ENCODE measurements around the gene WNT11. TPM values are rescaled to one million over a fixed set of nuclear protein-coding genes. Genes with fewer than 3 reads are reported as not detected.

Gene WNT11
- total RNA-seq, 5 donors from 2014 or later (not counting 1 experiment from before 2014, with no cell fraction given) = 0.47 to 1.3 (median 0.89) TPM; not detected in 1

- Mint-ChIP-seq H3K27me3 (peaks cover 5 to 22% of the 10 kb centered on the region in 2 donors), H3K27ac (no peak overlapping the region), H3K4me3 (peak overlapping the region; percentile 63 to 81 (median 67)), H3K36me3 (no peaks in the 10 kb centered on the region), H3K4me1 (peaks cover 10 to 20% (median 12%) of the 10 kb centered on the region in 3 donors), H3K9me3 (no peaks in the 10 kb centered on the region)
- POLR2A ChIA-PET = no interaction called here
- no peaks in the 10 kb centered on the region for H3K9me3 ChIP-seq
- CTCF ChIA-PET = interaction anchor here in 1 of 2 donors (0.6 kb wide), 1 partner anchor 101 kb away, joined by 3 read pairs; no protein-coding TSS in a partner anchor
- WGBS (ENCODE audit: insufficient coverage) = 28% methylated on average over 31 of the region's 35 CpGs
- H3K4me3 ChIP-seq (ENCODE audit: control insufficient read depth in 1 of 2, extremely low read depth in 1 of 2, low read length in 1 of 2) = peak overlapping the region; percentile 6 to 58
- peaks cover 3 to 65% of the 10 kb centered on the region in 2 experiments for H3K27me3 ChIP-seq (replicated peaks in 1 of 2; ENCODE audit: control insufficient read depth in 2 of 2, extremely low read depth in 1 of 2, insufficient read depth in 2 of 2, low read length in 1 of 2)
- H3K36me3 ChIP-seq (ENCODE audit: control insufficient read depth in 2 of 2, extremely low read depth in 1 of 2, insufficient read depth in 1 of 2, low read length in 1 of 2) = no peaks in the 10 kb centered on the region
- no peak overlapping the region for H3K27ac ChIP-seq (ENCODE audit: low read length)
- peak in 4 of 35 experiments; percentile 23 to 35 (median 27) for DNase-seq
- ATAC-seq (replicated peaks in 1 of 4) = peak in 2 of 4 experiments; percentile 1 to 13
- peaks cover 7 to 43% of the 10 kb centered on the region in 2 experiments for H3K4me1 ChIP-seq (ENCODE audit: control insufficient read depth in 1 of 2, extremely low read depth in 1 of 2, insufficient read depth in 2 of 2, low read length in 2 of 2)
These were observed 4.9 kb upstream of the WNT11 start for GRCh38 chr11:76210931-76211851.

GRCh38 chr11:76209973-76210930 is 4.0 kb upstream of the WNT11 start:
- Mint-ChIP-seq H3K9me3 (no peaks in the 10 kb centered on the region), H3K36me3 (no peaks in the 10 kb centered on the region), H3K27me3 (peaks cover 12 to 31% of the 10 kb centered on the region in 2 donors), H3K4me1 (peaks cover 17 to 26% (median 19%) of the 10 kb centered on the region in 3 donors), H3K27ac (no peak overlapping the region), H3K4me3 (peak overlapping the region; percentile 55 to 81 (median 65))
- Histone ChIP-seq H3K4me1 (ENCODE audit: control insufficient read depth in 1 of 2, extremely low read depth in 1 of 2, insufficient read depth in 2 of 2, low read length in 2 of 2) (peaks cover 7 to 51% of the 10 kb centered on the region in 2 experiments), H3K4me3 (ENCODE audit: control insufficient read depth in 1 of 2, extremely low read depth in 1 of 2, low read length in 1 of 2) (peak overlapping the region; percentile 58 to 63), H3K36me3 (ENCODE audit: control insufficient read depth in 2 of 2, extremely low read depth in 1 of 2, insufficient read depth in 1 of 2, low read length in 1 of 2) (no peaks in the 10 kb centered on the region), H3K27ac (ENCODE audit: low read length) (no peak overlapping the region), H3K27me3 (replicated peaks in 1 of 2; ENCODE audit: control insufficient read depth in 2 of 2, extremely low read depth in 1 of 2, insufficient read depth in 2 of 2, low read length in 1 of 2) (peaks cover 3 to 74% of the 10 kb centered on the region in 2 experiments), H3K9me3 (no peaks in the 10 kb centered on the region)
- ChIA-PET CTCF (interaction anchor here in 1 of 2 donors (0.6 to 0.8 kb wide), 2 partner anchors 24 to 102 kb away, joined by 3 read pairs; no protein-coding TSS in a partner anchor), POLR2A (interaction anchor here in 1 of 2 donors (1.6 kb wide), 1 partner anchor 24 kb away, joined by 4 read pairs; no protein-coding TSS in a partner anchor)
- ATAC-seq (replicated peaks in 1 of 4) (peak in 3 of 4 experiments; percentile 14 to 40 (median 30)), DNase-seq (peak in 10 of 35 experiments; percentile 25 to 58 (median 38))
- under 1% methylated on average over 92 of the region's 111 CpGs for WGBS (ENCODE audit: insufficient coverage)

- Mint-ChIP-seq H3K9me3 (no peaks in the 10 kb centered on the region), H3K27ac (no peak overlapping the region), H3K27me3 (peaks cover 20 to 39% of the 10 kb centered on the region in 2 donors), H3K4me1 (peaks cover 17 to 26% (median 19%) of the 10 kb centered on the region in 3 donors), H3K4me3 (peak overlapping the region; percentile 51 to 81 (median 65)), H3K36me3 (no peaks in the 10 kb centered on the region)
- CTCF ChIA-PET = interaction anchor here (0.6 to 2.9 kb wide), 9 partner anchors 12 to 398 kb away, joined by 3 to 22 read pairs (median 5); no protein-coding TSS in a partner anchor
- Histone ChIP-seq H3K4me1 (ENCODE audit: control insufficient read depth in 1 of 2, extremely low read depth in 1 of 2, insufficient read depth in 2 of 2, low read length in 2 of 2) (peaks cover 7 to 51% of the 10 kb centered on the region in 2 experiments), H3K27me3 (replicated peaks in 1 of 2; ENCODE audit: control insufficient read depth in 2 of 2, extremely low read depth in 1 of 2, insufficient read depth in 2 of 2, low read length in 1 of 2) (peaks cover 3 to 82% of the 10 kb centered on the region in 2 experiments), H3K27ac (ENCODE audit: low read length) (no peak overlapping the region), H3K9me3 (no peaks in the 10 kb centered on the region), H3K4me3 (ENCODE audit: control insufficient read depth in 1 of 2, extremely low read depth in 1 of 2, low read length in 1 of 2) (peak overlapping the region; percentile 63 to 82), H3K36me3 (ENCODE audit: control insufficient read depth in 2 of 2, extremely low read depth in 1 of 2, insufficient read depth in 1 of 2, low read length in 1 of 2) (no peaks in the 10 kb centered on the region)
- DNase-seq = peak in 5 of 35 experiments; percentile 19 to 35 (median 24)
- peak in 2 of 4 experiments; percentile 2 to 11 for ATAC-seq (replicated peaks in 1 of 4)
- 1% methylated on average over 44 of the region's 61 CpGs for WGBS (ENCODE audit: insufficient coverage)
- POLR2A ChIA-PET = interaction anchor here (0.5 to 1.6 kb wide), 2 partner anchors 25 kb away, joined by 3 to 4 read pairs; no protein-coding TSS in a partner anchor
These were observed 3.2 kb upstream of the WNT11 start for GRCh38 chr11:76209375-76209972.

- ChIA-PET CTCF (interaction anchor here (0.6 to 2.9 kb wide), 16 partner anchors 8 to 397 kb away, joined by 3 to 26 read pairs (median 4); no protein-coding TSS in a partner anchor), POLR2A (interaction anchor here (0.5 to 1.6 kb wide), 3 partner anchors 26 kb away, joined by 3 to 4 read pairs (median 3); no protein-coding TSS in a partner anchor)
- Mint-ChIP-seq H3K4me3 (peak overlapping the region; percentile 76 to 82 (median 81)), H3K4me1 (peaks cover 17 to 26% (median 19%) of the 10 kb centered on the region in 3 donors), H3K9me3 (no peaks in the 10 kb centered on the region), H3K27ac (no peak overlapping the region), H3K36me3 (no peaks in the 10 kb centered on the region), H3K27me3 (peaks cover 28 to 47% of the 10 kb centered on the region in 2 donors)
- WGBS (ENCODE audit: insufficient coverage) = 2% methylated on average over 71 of the region's 79 CpGs
- peaks cover 7 to 51% of the 10 kb centered on the region in 2 experiments for H3K4me1 ChIP-seq (ENCODE audit: control insufficient read depth in 1 of 2, extremely low read depth in 1 of 2, insufficient read depth in 2 of 2, low read length in 2 of 2)
- peak; percentile 50 to 58 (median 54) for ATAC-seq (replicated peaks in 1 of 4)
- H3K27me3 ChIP-seq (replicated peaks in 1 of 2; ENCODE audit: control insufficient read depth in 2 of 2, extremely low read depth in 1 of 2, insufficient read depth in 2 of 2, low read length in 1 of 2) = peaks cover 3 to 88% of the 10 kb centered on the region in 2 experiments
- peak; percentile 45 to 86 (median 68) for DNase-seq
- no peaks in the 10 kb centered on the region for H3K9me3 ChIP-seq
- H3K36me3 ChIP-seq (ENCODE audit: control insufficient read depth in 2 of 2, extremely low read depth in 1 of 2, insufficient read depth in 1 of 2, low read length in 1 of 2) = no peaks in the 10 kb centered on the region
- no peak overlapping the region for H3K27ac ChIP-seq (ENCODE audit: low read length)
- H3K4me3 ChIP-seq (ENCODE audit: control insufficient read depth in 1 of 2, extremely low read depth in 1 of 2, low read length in 1 of 2) = peak overlapping the region; percentile 63 to 82
These were observed 2.4 kb upstream of the WNT11 start for GRCh38 chr11:76208438-76209374.

All from T-cell (primary cell).